DOHH2 (cell line): ENCODE data around the gene HBEGF.

Experiments
- H3F3A ChIP-seq: fragments of 200-600 bp; sonication (generic), shearing (Covaris generic); 2 replicates; pipeline ENCODE4 v1.6.0; 2016; ENCODE audit warnings: antibody characterized with exemption, mild to moderate bottlenecking; ENCODE audit not compliant: control insufficient read depth, insufficient read depth
- H3K27ac ChIP-seq: fragments of 200-600 bp; sonication (generic); 2 replicates; pipeline ENCODE4 v1.5.1; 2014; ENCODE audit warnings: low read depth, mild to moderate bottlenecking, low read length, moderate library complexity
- H3K27me3 ChIP-seq: fragments of 200-600 bp; sonication (generic); 2 replicates; pipeline ENCODE4 v1.6.1; 2014; ENCODE audit warnings: mild to moderate bottlenecking, low read length, mixed read lengths; ENCODE audit not compliant: control insufficient read depth
- H3K36me3 ChIP-seq: fragments of 200-600 bp; sonication (generic); 2 replicates; pipeline ENCODE4 v1.6.1; 2014; ENCODE audit warnings: mild to moderate bottlenecking, low read length, moderate library complexity, mixed read lengths; ENCODE audit not compliant: control insufficient read depth
- H3K4me1 ChIP-seq: fragments of 200-600 bp; sonication (generic); 2 replicates; pipeline ENCODE4 v1.6.1; 2014; ENCODE audit warnings: mild to moderate bottlenecking, low read length, mixed read lengths; ENCODE audit not compliant: control insufficient read depth
- H3K4me2 ChIP-seq: fragments of 200-600 bp; sonication (generic); 2 replicates; pipeline ENCODE4 v1.6.0; 2014; ENCODE audit warnings: mild to moderate bottlenecking, low read length, moderate library complexity
- H3K4me3 ChIP-seq: fragments of 200-600 bp; sonication (generic); 2 replicates; pipeline ENCODE4 v1.5.1; 2014; ENCODE audit warnings: mild to moderate bottlenecking, low read length, mixed read lengths
- H3K79me2 ChIP-seq: fragments of 200-600 bp; sonication (generic); 2 replicates; pipeline ENCODE4 v1.6.1; 2014; ENCODE audit warnings: mild to moderate bottlenecking, low read length, mixed read lengths; ENCODE audit not compliant: control insufficient read depth
- H3K9me2 ChIP-seq: fragments of 200-600 bp; sonication (generic); replicated peaks from 2 replicates; pipeline ENCODE4 v1.6.1; 2014; ENCODE audit warnings: mild to moderate bottlenecking, low read length, mixed read lengths; ENCODE audit not compliant: control insufficient read depth
- H3K9me3 ChIP-seq: fragments of 200-600 bp; sonication (generic); 2 replicates; pipeline ENCODE4 v1.6.1; 2014; ENCODE audit warnings: antibody characterized with exemption, low read length, mixed read lengths; ENCODE audit not compliant: control insufficient read depth, insufficient read depth
- H4K20me1 ChIP-seq: fragments of 200-600 bp; sonication (generic); 2 replicates; pipeline ENCODE4 v1.6.0; 2014; ENCODE audit warnings: low read depth, mild to moderate bottlenecking, antibody characterized with exemption, low read length, moderate library complexity; ENCODE audit not compliant: control insufficient read depth, insufficient read depth
- EZH2phosphoT487 ChIP-seq: fragments of 200-600 bp; sonication (generic); IDR thresholded peaks from 2 replicates; pipeline ENCODE4 v1.6.1; 2017; ENCODE audit warnings: borderline replicate concordance, mild to moderate bottlenecking, antibody characterized with exemption, low read length, moderate library complexity, mixed read lengths
- TF ChIP-seq, protein P1 (sequence below): fragments of 200-600 bp; sonication (generic); IDR thresholded peaks from one replicate; pipeline ENCODE4 v1.5.1; 2014; ENCODE audit warnings: antibody characterized with exemption, mild to moderate bottlenecking, low read depth, low read length; ENCODE audit not compliant: poor library complexity, severe bottlenecking

Gene HBEGF

GRCh38 chr5:140371356-140372151 is 25.2 kb upstream of the HBEGF start:
- no peak overlapping the region for H3K4me3 ChIP-seq
- no peaks in the 10 kb centered on the region for H4K20me1 ChIP-seq

DNA sequence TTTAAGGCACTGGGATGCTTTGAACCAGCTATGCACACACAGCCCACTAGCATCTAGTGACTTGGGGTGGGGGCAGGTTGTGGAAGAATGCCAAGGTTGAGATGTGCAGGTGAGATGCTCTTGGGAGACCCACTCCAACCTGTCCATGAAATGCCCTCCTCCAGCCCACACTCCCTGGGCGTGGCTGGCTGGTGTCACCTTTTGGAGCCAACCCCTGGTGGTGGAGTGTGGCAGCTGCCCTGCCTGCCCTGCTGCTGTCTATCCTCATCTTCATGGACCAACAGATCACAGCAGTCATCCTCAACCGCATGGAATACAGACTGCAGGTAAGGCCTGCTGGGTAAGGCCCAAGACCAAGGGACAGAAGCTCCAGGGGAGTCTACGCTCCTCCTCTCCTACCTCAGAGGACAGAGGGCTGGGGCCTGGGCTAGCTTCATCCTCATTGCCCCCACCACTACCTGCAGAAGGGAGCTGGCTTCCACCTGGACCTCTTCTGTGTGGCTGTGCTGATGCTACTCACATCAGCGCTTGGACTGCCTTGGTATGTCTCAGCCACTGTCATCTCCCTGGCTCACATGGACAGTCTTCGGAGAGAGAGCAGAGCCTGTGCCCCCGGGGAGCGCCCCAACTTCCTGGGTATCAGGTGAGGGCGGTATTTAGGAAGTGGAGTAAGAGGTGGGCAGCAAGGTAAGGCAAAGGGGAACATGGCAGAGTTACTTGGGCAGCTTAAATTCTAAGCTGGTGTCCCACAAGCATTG is 21.0 kb upstream of the HBEGF start:
- no peaks in the 10 kb centered on the region for H3K79me2 ChIP-seq
- no peaks in the 10 kb centered on the region for H3F3A ChIP-seq
- H3K36me3 ChIP-seq: no peaks in the 10 kb centered on the region
- no peaks in the 10 kb centered on the region for H3K27me3 ChIP-seq
- H4K20me1 ChIP-seq: no peaks in the 10 kb centered on the region
- H3K9me3 ChIP-seq: no peaks in the 10 kb centered on the region
- H3K4me2 ChIP-seq: no peak overlapping the region
- H3K27ac ChIP-seq: no peak overlapping the region
- H3K4me3 ChIP-seq: no peak overlapping the region
- H3K4me1 ChIP-seq: peaks cover 9% of the 10 kb centered on the region; the same call in 1 of the 2 replicates
- TF ChIP-seq EZH2phosphoT487: no peak
- TF ChIP-seq, protein P1, sequence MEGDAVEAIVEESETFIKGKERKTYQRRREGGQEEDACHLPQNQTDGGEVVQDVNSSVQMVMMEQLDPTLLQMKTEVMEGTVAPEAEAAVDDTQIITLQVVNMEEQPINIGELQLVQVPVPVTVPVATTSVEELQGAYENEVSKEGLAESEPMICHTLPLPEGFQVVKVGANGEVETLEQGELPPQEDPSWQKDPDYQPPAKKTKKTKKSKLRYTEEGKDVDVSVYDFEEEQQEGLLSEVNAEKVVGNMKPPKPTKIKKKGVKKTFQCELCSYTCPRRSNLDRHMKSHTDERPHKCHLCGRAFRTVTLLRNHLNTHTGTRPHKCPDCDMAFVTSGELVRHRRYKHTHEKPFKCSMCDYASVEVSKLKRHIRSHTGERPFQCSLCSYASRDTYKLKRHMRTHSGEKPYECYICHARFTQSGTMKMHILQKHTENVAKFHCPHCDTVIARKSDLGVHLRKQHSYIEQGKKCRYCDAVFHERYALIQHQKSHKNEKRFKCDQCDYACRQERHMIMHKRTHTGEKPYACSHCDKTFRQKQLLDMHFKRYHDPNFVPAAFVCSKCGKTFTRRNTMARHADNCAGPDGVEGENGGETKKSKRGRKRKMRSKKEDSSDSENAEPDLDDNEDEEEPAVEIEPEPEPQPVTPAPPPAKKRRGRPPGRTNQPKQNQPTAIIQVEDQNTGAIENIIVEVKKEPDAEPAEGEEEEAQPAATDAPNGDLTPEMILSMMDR: no peak
- no peaks in the 10 kb centered on the region for H3K9me2 ChIP-seq

More at GRCh38 chr5:140371356-140372151, 25.2 kb upstream of the HBEGF start:
- H3K4me1 ChIP-seq: no peaks in the 10 kb centered on the region
- H3K4me2 ChIP-seq: no peak overlapping the region
- no peak overlapping the region for H3K27ac ChIP-seq
- no peaks in the 10 kb centered on the region for H3K9me3 ChIP-seq
- H3K79me2 ChIP-seq: no peaks in the 10 kb centered on the region
- H3K9me2 ChIP-seq: no peaks in the 10 kb centered on the region
- TF ChIP-seq, protein P1: no peak
- no peak for TF ChIP-seq EZH2phosphoT487
- no peaks in the 10 kb centered on the region for H3K36me3 ChIP-seq
- no peaks in the 10 kb centered on the region for H3K27me3 ChIP-seq
- H3F3A ChIP-seq: no peaks in the 10 kb centered on the region

- Histone ChIP-seq H3F3A (no peaks in the 10 kb centered on the region), H3K27ac (no peak overlapping the region), H3K9me3 (no peaks in the 10 kb centered on the region), H3K79me2 (no peaks in the 10 kb centered on the region), H3K9me2 (no peaks in the 10 kb centered on the region), H3K27me3 (no peaks in the 10 kb centered on the region), H3K36me3 (no peaks in the 10 kb centered on the region), H3K4me1 (peaks cover 9% of the 10 kb centered on the region; the same call in 1 of the 2 replicates), H4K20me1 (no peaks in the 10 kb centered on the region), H3K4me2 (no peak overlapping the region), H3K4me3 (no peak overlapping the region)
- TF ChIP-seq, protein P1: no peak
- no peak for TF ChIP-seq EZH2phosphoT487
Measured at GRCh38 chr5:140366589-140367255, 20.3 kb upstream of the HBEGF start.
